Measurements from ENCODE around the gene CCHCR1.

DNA sequence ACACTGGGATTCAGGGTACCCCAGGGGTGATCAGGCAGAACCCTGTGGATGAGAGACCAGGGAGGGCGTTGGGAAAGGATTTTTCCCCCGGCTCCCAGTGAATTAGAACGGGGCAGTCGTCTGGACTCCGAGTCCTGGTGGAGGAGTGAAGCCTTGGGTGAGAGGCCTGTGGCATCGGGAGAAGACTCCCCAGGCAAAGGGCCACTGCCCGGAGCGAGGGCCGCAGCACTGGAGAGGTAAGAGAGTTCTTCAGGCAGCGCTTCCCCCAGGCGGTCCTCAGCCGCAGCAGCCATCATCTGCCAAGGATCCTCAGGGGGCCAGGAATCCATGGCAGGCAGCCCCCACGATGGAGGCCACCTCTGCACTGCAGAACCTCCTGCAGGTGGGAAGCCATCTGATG lies 45.9 kb downstream of the CCHCR1 start:
- TF ChIP-seq GATA2 (IDR thresholded peaks at IDR 0.05; ENCODE audit: low read depth, low read length) (no peak), GATA3 (IDR thresholded peaks at IDR 0.05; ENCODE audit: low read depth, low read length) (no peak)
